NB4 (cell line): ENCODE data around the gene RUBCN.

Source experiments
- CTCF ChIP-seq: IDR thresholded peaks from one replicate; pipeline ENCODE4 v1.5.1; 2012; ENCODE audit warnings: low read depth, low read length
- MYC ChIP-seq: IDR thresholded peaks from 2 replicates; pipeline ENCODE4 v1.6.1; 2011; ENCODE audit warnings: low read depth, low read length
- POLR2A ChIP-seq: IDR thresholded peaks from 2 replicates; pipeline ENCODE4 v1.6.1; 2011; ENCODE audit warnings: mild to moderate bottlenecking; ENCODE audit not compliant: insufficient read length; ENCODE audit errors: extremely low read depth

GRCh38 chr3:197670361-197670760, 66.3 kb downstream of the RUBCN start:
- TF ChIP-seq POLR2A: no peak
- no peak for TF ChIP-seq CTCF
- no peak for TF ChIP-seq MYC
